HepG2 (cell line): ENCODE data around the gene PDIA6. TPM values are rescaled to one million over a fixed set of nuclear protein-coding genes. Genes with fewer than 3 reads are reported as not detected.

Experiments
- ASH2L ChIP-seq: fragments of 300-600, 200-600 bp; sonication (generic); IDR thresholded peaks from 2 replicates; pipeline ENCODE4 v1.7.0; 2017; ENCODE audit warnings: low read depth, mild to moderate bottlenecking, moderate library complexity, mixed read lengths, low read length; ENCODE audit not compliant: insufficient read length
- HDAC6 ChIP-seq: fragments of 200-600 bp; sonication (generic); IDR thresholded peaks from 2 replicates; pipeline ENCODE4 v1.7.0; 2017; ENCODE audit warnings: mild to moderate bottlenecking, antibody characterized with exemption, low read length, low read depth
- KDM5B ChIP-seq: sonication (generic); formaldehyde crosslinking; IDR thresholded peaks from 2 replicates; pipeline ENCODE4 v1.4.0; 2020; ENCODE audit warnings: missing genetic modification reagents, mild to moderate bottlenecking, borderline replicate concordance
- NR2F6 ChIP-seq, 2 experiments: IDR thresholded peaks; 2 replicates each; pipeline ENCODE4 v1.6.1; 2016; ENCODE audit warnings: antibody characterized with exemption in 1 of 2, mild to moderate bottlenecking in 1 of 2
- SMARCC2 ChIP-seq: fragments of 450-650 bp; IDR thresholded peaks from 2 replicates; pipeline ENCODE4 v1.6.1; 2017; ENCODE audit warnings: antibody characterized with exemption, mild to moderate bottlenecking
- SRSF4 ChIP-seq: fragments of 200-400 bp; formaldehyde crosslinking; IDR thresholded peaks from one replicate; pipeline ENCODE4 v1.6.1; 2018; ENCODE audit warnings: mild to moderate bottlenecking, low read depth, low read length, moderate library complexity; ENCODE audit not compliant: poor library complexity, severe bottlenecking
- ZBTB1 ChIP-seq: sonication (generic); formaldehyde crosslinking; IDR thresholded peaks from 2 replicates; pipeline ENCODE4 v1.4.0; 2020; ENCODE audit warnings: missing genetic modification reagents, borderline replicate concordance
- ZBTB42 ChIP-seq: sonication (generic); formaldehyde crosslinking; IDR thresholded peaks from 2 replicates; pipeline ENCODE4 v1.5.0; 2020; ENCODE audit warnings: mild to moderate bottlenecking, missing genetic modification reagents
- ZNF232 ChIP-seq: sonication (generic); formaldehyde crosslinking; IDR thresholded peaks from 2 replicates; pipeline ENCODE4 v1.4.0; 2020; ENCODE audit warnings: missing genetic modification reagents, borderline replicate concordance
- ZNF264 ChIP-seq: sonication (generic); formaldehyde crosslinking; IDR thresholded peaks from 2 replicates; pipeline ENCODE4 v1.4.0; 2020; ENCODE audit warnings: missing genetic modification reagents
- ZNF329 ChIP-seq: sonication (generic); formaldehyde crosslinking; IDR thresholded peaks from 2 replicates; pipeline ENCODE4 v1.9.0; 2021; ENCODE audit warnings: low read depth, mild to moderate bottlenecking, missing genetic modification reagents
- ZNF34 ChIP-seq: sonication (generic); formaldehyde crosslinking; IDR thresholded peaks from 2 replicates; pipeline ENCODE4 v1.4.0; 2020; ENCODE audit warnings: mild to moderate bottlenecking, missing genetic modification reagents, borderline replicate concordance
- ZNF451 ChIP-seq: sonication (generic); formaldehyde crosslinking; IDR thresholded peaks from 2 replicates; pipeline ENCODE4 v1.5.0; 2020; ENCODE audit warnings: mild to moderate bottlenecking, missing genetic modification reagents
- ZNF547 ChIP-seq: sonication (generic); formaldehyde crosslinking; IDR thresholded peaks from 2 replicates; pipeline ENCODE4 v1.5.1; 2020; ENCODE audit warnings: mild to moderate bottlenecking, missing genetic modification reagents
- ZNF558 ChIP-seq: sonication (generic); formaldehyde crosslinking; IDR thresholded peaks from 2 replicates; pipeline ENCODE4 v1.9.0; 2022; ENCODE audit warnings: mild to moderate bottlenecking, missing genetic modification reagents, borderline replicate concordance
- ZNF567 ChIP-seq: sonication (generic); formaldehyde crosslinking; IDR thresholded peaks from 2 replicates; pipeline ENCODE4 v1.8.1; 2023; ENCODE audit warnings: mild to moderate bottlenecking, missing genetic modification reagents, borderline replicate concordance
- ZNF605 ChIP-seq: sonication (generic); formaldehyde crosslinking; IDR thresholded peaks from 2 replicates; pipeline ENCODE4 v1.8.0; 2022; ENCODE audit warnings: mild to moderate bottlenecking, missing genetic modification reagents
- ZNF768 ChIP-seq: sonication (generic); formaldehyde crosslinking; IDR thresholded peaks from 2 replicates; pipeline ENCODE4 v1.4.0; 2020; ENCODE audit warnings: missing genetic modification reagents
- ZSCAN22 ChIP-seq: sonication (generic); formaldehyde crosslinking; IDR thresholded peaks from 2 replicates; pipeline ENCODE4 v1.4.0; 2020; ENCODE audit warnings: mild to moderate bottlenecking, missing genetic modification reagents
- polyA plus RNA-seq, 8 experiments: library from polyadenylated mRNA; depleted of rRNA in 3 of 8; stranded (reverse) in 7 of 8; unstranded in 1 of 8; fragments of >200 nt; fragmentation: Illumina TruSeq in 4 of 8; extraction: Trizol in 4 of 8; gene quantifications; 2 replicates each; pipeline versions ENCODE4 v1.2.1 to v1.2.3, GENCODE V29; 2011 to 2016; ENCODE audit warnings: low read depth in 4 of 8, missing spikeins in 1 of 8, mixed read lengths in 1 of 8; ENCODE audit not compliant: insufficient read depth in 1 of 8
- total RNA-seq, 5 experiments: library from RNA; depleted of rRNA; stranded (reverse); fragments of >200 nt; fragmentation: Illumina TruSeq; extraction: Trizol; gene quantifications; 2 replicates each; pipeline ENCODE4 v1.2.3, GENCODE V29; 2016; ENCODE audit warnings: low read depth in 1 of 5
- TF ChIP-seq, protein P1 (sequence below): sonication (generic); formaldehyde crosslinking; IDR thresholded peaks from one replicate; pipeline ENCODE4 v1.5.1; 2020; ENCODE audit warnings: mild to moderate bottlenecking, missing genetic modification reagents; ENCODE audit errors: not compliant biosample characterization
- TF ChIP-seq, protein P2 (sequence below): sonication (generic); formaldehyde crosslinking; IDR thresholded peaks from 2 replicates; pipeline ENCODE4 v1.5.0; 2020; ENCODE audit warnings: missing genetic modification reagents
- TF ChIP-seq, protein P3 (sequence below): sonication (generic); formaldehyde crosslinking; conservative IDR thresholded peaks from 2 replicates; pipeline ENCODE4 v1.8.0; 2022; ENCODE audit warnings: low read depth, missing genetic modification reagents

Gene PDIA6
- total and polyA plus RNA-seq, 2 of the 13 experiments (the other 11 are each of a cell fraction or from before 2014, with no cell fraction given): 586 to 642 TPM

DNA sequence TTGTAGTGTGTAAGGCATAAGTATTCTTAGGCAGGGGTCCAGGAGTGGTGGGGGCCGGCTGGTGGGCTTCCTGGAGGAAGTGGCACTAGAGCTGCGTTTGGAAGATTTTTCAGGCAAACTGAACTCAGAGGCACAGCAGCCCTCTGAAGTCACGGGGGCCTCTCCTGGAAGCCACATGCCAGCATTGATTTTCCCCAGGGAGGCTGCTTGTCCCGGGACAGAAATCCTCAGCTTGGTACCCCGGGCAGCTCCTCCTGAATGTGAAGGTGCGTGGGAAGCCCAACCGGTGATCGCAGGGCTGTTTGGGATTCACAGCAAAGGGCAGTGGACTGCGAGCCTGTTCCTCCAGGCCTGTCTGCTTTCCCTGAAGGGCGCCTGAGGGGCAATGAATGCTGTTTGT, 1.6 kb upstream of the PDIA6 start (continued):
- TF ChIP-seq, protein P1, sequence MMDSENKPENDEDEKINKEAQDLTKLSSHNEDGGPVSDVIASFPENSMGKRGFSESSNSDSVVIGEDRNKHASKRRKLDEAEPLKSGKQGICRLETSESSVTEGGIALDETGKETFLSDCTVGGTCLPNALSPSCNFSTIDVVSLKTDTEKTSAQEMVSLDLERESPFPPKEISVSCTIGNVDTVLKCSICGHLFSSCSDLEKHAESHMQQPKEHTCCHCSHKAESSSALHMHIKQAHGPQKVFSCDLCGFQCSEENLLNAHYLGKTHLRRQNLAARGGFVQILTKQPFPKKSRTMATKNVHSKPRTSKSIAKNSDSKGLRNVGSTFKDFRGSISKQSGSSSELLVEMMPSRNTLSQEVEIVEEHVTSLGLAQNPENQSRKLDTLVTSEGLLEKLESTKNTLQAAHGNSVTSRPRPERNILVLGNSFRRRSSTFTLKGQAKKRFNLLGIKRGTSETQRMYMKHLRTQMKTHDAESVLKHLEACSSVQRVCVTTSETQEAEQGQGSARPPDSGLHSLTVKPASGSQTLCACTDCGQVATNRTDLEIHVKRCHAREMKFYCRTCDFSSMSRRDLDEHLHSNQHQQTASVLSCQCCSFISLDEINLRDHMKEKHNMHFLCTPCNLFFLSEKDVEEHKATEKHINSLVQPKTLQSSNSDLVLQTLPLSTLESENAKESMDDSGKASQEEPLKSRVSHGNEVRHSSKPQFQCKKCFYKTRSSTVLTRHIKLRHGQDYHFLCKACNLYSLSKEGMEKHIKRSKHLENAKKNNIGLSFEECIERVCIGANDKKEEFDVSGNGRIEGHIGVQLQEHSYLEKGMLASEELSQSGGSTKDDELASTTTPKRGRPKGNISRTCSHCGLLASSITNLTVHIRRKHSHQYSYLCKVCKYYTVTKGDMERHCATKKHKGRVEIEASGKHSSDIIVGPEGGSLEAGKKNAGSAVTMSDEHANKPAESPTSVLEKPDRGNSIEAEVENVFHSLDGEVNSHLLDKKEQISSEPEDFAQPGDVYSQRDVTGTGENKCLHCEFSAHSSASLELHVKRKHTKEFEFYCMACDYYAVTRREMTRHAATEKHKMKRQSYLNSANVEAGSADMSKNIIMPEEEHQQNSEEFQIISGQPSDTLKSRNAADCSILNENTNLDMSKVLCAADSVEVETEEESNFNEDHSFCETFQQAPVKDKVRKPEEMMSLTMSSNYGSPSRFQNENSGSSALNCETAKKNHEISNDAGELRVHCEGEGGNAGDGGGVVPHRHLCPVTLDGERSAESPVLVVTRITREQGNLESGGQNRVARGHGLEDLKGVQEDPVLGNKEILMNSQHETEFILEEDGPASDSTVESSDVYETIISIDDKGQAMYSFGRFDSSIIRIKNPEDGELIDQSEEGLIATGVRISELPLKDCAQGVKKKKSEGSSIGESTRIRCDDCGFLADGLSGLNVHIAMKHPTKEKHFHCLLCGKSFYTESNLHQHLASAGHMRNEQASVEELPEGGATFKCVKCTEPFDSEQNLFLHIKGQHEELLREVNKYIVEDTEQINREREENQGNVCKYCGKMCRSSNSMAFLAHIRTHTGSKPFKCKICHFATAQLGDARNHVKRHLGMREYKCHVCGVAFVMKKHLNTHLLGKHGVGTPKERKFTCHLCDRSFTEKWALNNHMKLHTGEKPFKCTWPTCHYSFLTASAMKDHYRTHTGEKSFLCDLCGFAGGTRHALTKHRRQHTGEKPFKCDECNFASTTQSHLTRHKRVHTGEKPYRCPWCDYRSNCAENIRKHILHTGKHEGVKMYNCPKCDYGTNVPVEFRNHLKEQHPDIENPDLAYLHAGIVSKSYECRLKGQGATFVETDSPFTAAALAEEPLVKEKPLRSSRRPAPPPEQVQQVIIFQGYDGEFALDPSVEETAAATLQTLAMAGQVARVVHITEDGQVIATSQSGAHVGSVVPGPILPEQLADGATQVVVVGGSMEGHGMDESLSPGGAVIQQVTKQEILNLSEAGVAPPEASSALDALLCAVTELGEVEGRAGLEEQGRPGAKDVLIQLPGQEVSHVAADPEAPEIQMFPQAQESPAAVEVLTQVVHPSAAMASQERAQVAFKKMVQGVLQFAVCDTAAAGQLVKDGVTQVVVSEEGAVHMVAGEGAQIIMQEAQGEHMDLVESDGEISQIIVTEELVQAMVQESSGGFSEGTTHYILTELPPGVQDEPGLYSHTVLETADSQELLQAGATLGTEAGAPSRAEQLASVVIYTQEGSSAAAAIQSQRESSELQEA (CRISPR knock-in tag): no peak
- peak; percentile 8; the same call in 1 of the 2 replicates for TF ChIP-seq ZNF605
- no peak for TF ChIP-seq ZNF451 (CRISPR knock-in tag)
- no peak for TF ChIP-seq NR2F6 (IDR thresholded peaks at IDR 0.05)
- TF ChIP-seq NR2F6 (CRISPR knock-in tag; IDR thresholded peaks at IDR 0.05): no peak
- TF ChIP-seq ASH2L: peak; percentile 7
- TF ChIP-seq ZNF558 (CRISPR knock-in tag): no peak
- TF ChIP-seq ZBTB1 (CRISPR knock-in tag): no peak
- TF ChIP-seq ZNF232 (CRISPR knock-in tag): no peak
- no peak for TF ChIP-seq ZNF264
- TF ChIP-seq, protein P2, sequence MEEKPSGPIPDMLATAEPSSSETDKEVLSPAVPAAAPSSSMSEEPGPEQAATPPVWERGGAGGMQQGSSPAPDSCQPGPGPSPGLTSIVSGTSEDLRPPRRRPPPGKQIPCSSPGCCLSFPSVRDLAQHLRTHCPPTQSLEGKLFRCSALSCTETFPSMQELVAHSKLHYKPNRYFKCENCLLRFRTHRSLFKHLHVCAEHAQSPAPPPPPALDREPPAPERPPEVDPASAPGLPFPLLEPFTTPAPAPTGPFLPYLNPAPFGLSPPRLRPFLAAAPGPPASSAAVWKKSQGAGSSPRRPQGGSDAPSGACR (CRISPR knock-in tag): no peak
- no peak for TF ChIP-seq ZNF547 (CRISPR knock-in tag)
- no peak for TF ChIP-seq HDAC6
- TF ChIP-seq ZNF329 (CRISPR knock-in tag): no peak
- no peak for TF ChIP-seq SMARCC2
- TF ChIP-seq, protein P3, sequence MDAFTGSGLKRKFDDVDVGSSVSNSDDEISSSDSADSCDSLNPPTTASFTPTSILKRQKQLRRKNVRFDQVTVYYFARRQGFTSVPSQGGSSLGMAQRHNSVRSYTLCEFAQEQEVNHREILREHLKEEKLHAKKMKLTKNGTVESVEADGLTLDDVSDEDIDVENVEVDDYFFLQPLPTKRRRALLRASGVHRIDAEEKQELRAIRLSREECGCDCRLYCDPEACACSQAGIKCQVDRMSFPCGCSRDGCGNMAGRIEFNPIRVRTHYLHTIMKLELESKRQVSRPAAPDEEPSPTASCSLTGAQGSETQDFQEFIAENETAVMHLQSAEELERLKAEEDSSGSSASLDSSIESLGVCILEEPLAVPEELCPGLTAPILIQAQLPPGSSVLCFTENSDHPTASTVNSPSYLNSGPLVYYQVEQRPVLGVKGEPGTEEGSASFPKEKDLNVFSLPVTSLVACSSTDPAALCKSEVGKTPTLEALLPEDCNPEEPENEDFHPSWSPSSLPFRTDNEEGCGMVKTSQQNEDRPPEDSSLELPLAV: no peak
- TF ChIP-seq SRSF4: no peak
- TF ChIP-seq KDM5B (CRISPR knock-in tag): no peak
- no peak for TF ChIP-seq ZNF768
- no peak for TF ChIP-seq ZSCAN22 (CRISPR knock-in tag)
- TF ChIP-seq ZBTB42 (CRISPR knock-in tag): no peak
- TF ChIP-seq ZNF34 (CRISPR knock-in tag): no peak
- no peak for TF ChIP-seq ZNF567 (CRISPR knock-in tag)
